ENCODE data around the gene ZNF646. TPM values are rescaled to one million over a fixed set of nuclear protein-coding genes. Genes with fewer than 3 reads are reported as not detected.
"Not testable (repeated sequence)": the region's sequence is repeated elsewhere in the genome, so short reads cannot be mapped to it uniquely, and the experiment has no call there.

Gene ZNF646
- total and polyA plus RNA-seq, 8 donors = 3.9 to 12.6 (median 7.0) TPM

DNA sequence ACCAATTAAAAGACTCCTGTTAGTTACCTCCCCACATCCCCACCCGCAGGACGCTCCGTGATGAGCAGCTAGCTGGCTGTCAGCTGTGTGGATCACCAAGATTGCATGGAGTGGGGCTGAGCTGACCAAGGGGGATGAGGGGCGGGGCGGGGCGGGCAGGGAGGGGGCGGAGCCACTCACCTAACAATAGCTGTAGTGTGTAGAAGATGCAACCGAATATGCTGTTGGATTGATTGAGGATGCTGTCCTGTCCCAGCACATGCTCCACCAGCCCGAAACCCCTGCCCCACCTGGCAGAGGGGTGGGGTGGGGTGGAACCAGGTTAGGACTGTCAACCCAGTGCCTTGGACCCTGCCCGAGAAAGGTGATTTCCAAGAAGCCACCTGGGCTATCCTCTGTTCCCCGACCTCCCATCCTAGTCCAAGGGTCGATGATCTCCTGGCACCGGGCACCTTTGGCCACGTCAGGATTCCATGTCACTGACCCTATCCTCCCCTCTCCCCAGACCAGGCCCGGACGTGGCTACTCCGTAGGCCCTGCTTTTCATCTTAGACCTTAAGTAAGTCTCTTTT is 19.0 kb downstream of the ZNF646 start:
- 36 to 42% methylated on average over 16 to 17 of the region's 17 CpGs for WGBS, 2 donors
- DNase-seq = peak in 4 of 6 donors; percentile 34 to 55 (median 50)
- FAIRE-seq = no peak
- Histone ChIP-seq H3K27me3 (no peaks in the 10 kb centered on the region), H3K4me1 (peaks cover 0 to 11% (median 6%) of the 10 kb centered on the region in 3 donors), H3K36me3 (peaks cover 0 to 9% (median 0%) of the 10 kb centered on the region in 3 donors), H3K9me3 (no peaks in the 10 kb centered on the region), H3K27ac (no peak overlapping the region), H3K4me3 (peak overlapping the region in 3 of 4 donors; percentile 51 to 89 (median 79))
- TF ChIP-seq CTCF (IDR thresholded peaks at IDR 0.05) = no peak
- intact Hi-C loops (cut with DNase I) = no loop called here
- no peak for ATAC-seq

GRCh38 chr16:31094088-31094423 is 19.8 kb downstream of the ZNF646 start:
- Histone ChIP-seq H3K36me3 (peaks cover 0 to 9% (median 0%) of the 10 kb centered on the region in 3 donors), H3K27ac (peak overlapping the region; percentile 73 to 91 (median 80)), H3K4me3 (peak overlapping the region; percentile 51 to 89 (median 82)), H3K4me1 (peaks cover 0 to 11% (median 6%) of the 10 kb centered on the region in 3 donors), H3K9me3 (no peaks in the 10 kb centered on the region), H3K27me3 (no peaks in the 10 kb centered on the region)
- TF ChIP-seq CTCF (IDR thresholded peaks at IDR 0.05) = no peak
- DNase-seq (peak in 4 of 6 donors; percentile 45 to 61 (median 56)), ATAC-seq (peak; percentile 33 to 44 (median 38)), FAIRE-seq (no peak)
- WGBS, 2 donors = 0 to 1% methylated on average over 20 of the region's 20 CpGs
- intact Hi-C loops (cut with DNase I) = no loop called here

GRCh38 chr16:31094424-31095120 is 20.4 kb downstream of the ZNF646 start, which contains the start of gene VKORC1:
Gene VKORC1 (minus strand): TSS chr16:31094797. CDS start chr16:31094729, 68 bp downstream.
- Histone ChIP-seq H3K27me3 (no peaks in the 10 kb centered on the region), H3K27ac (peak within 1 kb of the TSS; percentile 73 to 91 (median 80)), H3K36me3 (peaks cover 0 to 9% (median 0%) of the 10 kb centered on the region in 3 donors), H3K9me3 (no peaks in the 10 kb centered on the region), H3K4me1 (peaks cover 0 to 11% (median 6%) of the 10 kb centered on the region in 3 donors), H3K4me3 (peak within 1 kb of the TSS; percentile 51 to 89 (median 82))
- no peak for TF ChIP-seq CTCF (IDR thresholded peaks at IDR 0.05)
- intact Hi-C loops (cut with DNase I) = loop anchor here in 1 of 3 donors (5.0 kb wide), 1 partner anchor 58 kb away; the partner anchor contains the start of gene PRSS36
- FAIRE-seq (no peak), ATAC-seq (peak; percentile 94 to 96 (median 96)), DNase-seq (peak; percentile 91 to 97 (median 96))
- WGBS, 2 donors = 0% methylated on average over 63 to 69 of the region's 69 CpGs

- FAIRE-seq (no peak), DNase-seq (no peak), ATAC-seq (no peak)
- no peaks in the 10 kb centered on the region for H3K36me3 ChIP-seq
- 66 to 68% methylated on average over 4 of the region's 4 CpGs for WGBS, 2 donors
- H3K4me1 ChIP-seq = peaks cover 0 to 4% (median 0%) of the 10 kb centered on the region in 3 donors
- TF ChIP-seq CTCF (IDR thresholded peaks at IDR 0.05) = no peak
- H3K27ac ChIP-seq = no peak overlapping the region
- no peaks in the 10 kb centered on the region for H3K27me3 ChIP-seq
- intact Hi-C loops (cut with DNase I) = loop anchor here in 1 of 3 donors (5.0 kb wide), 1 partner anchor 52 kb away; the partner anchor contains the start of gene PRSS36
- no peaks in the 10 kb centered on the region for H3K9me3 ChIP-seq
- H3K4me3 ChIP-seq = no peak overlapping the region
These were observed 25.8 kb downstream of the ZNF646 start for GRCh38 chr16:31099860-31100638.

DNA sequence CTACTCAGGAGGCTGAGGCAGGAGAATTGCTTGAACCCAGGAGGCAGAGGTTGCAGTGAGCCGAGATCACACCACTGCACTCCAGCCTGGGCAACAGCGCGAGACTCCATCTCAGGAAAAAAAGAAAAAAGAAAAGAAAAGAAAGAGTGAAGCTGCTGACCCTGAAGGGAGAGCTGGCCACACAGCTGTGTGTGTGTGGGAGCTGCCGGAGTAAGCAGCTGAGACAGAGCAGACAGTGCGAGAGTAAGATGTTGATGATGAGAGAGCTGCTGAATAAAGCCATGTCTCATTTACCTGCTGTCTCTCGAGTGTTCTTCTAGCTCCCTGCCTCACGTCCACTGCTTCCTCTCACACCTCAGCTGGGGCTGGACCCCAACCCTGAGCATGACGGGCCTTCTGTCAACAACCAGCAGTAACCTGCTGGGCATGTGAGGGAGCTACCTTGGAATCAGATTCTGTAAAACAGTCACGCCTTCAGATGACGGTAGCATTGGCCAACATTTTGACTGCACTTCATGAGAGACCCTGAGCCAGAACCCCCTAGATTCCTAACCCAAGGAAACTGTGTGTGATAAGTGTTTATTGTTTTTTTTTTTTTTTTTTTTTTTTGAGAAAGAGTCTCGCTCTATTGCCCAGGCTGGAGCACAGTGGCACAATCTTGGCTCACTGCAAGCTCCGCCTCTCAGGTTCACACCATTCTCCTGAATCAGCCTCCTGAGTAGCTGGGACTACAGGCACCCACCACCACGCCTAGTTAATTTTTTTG is 26.8 kb downstream of the ZNF646 start:
- DNase-seq; ATAC-seq; H3K27ac ChIP-seq; H3K4me1 ChIP-seq; FAIRE-seq; H3K4me3 ChIP-seq; intact Hi-C loops (cut with DNase I); H3K36me3 ChIP-seq; H3K9me3 ChIP-seq; H3K27me3 ChIP-seq: not testable (repeated sequence)
- WGBS, 2 donors = 80 to 84% methylated on average over 12 of the region's 13 CpGs
